SK-N-SH (cell line): ENCODE measurements around the gene LRRC51. TPM values are rescaled to one million over a fixed set of nuclear protein-coding genes. Genes with fewer than 3 reads are reported as not detected.

ENCODE experiments used
- CTCF ChIA-PET: fragments of 300-600, 350-600 bp; formaldehyde crosslinking; extraction: SDS; loops from one replicate; lab custom pipeline; 2021; lab: Yijun Ruan, JAX
- POLR2A ChIA-PET: fragments of 350-600 bp; sonication (Branson Sonifier 250); formaldehyde crosslinking; extraction: SDS; loops from one replicate; lab custom pipeline; 2020; ENCODE audit warnings: antibody characterized with exemption, inconsistent platforms; lab: Yijun Ruan, JAX
- DNase-seq: peaks from one replicate; pipeline ENCODE4 v3.0.0; 2012
- H2AFZ ChIP-seq: fragments of 200-600 bp; sonication (generic); 2 replicates; pipeline ENCODE4 v1.8.1; 2016; ENCODE audit warnings: antibody characterized with exemption, mild to moderate bottlenecking, low read depth
- H3F3A ChIP-seq: fragments of 200-600 bp; sonication (generic); replicated peaks from 2 replicates; pipeline ENCODE3; 2016; ENCODE audit warnings: antibody characterized with exemption, mild to moderate bottlenecking; ENCODE audit not compliant: insufficient read depth
- H3K27ac ChIP-seq, 2 experiments: fragments of 200-500 bp in 1 of 2; fragments of 200-600 bp in 1 of 2; sonication (Bioruptor generic) in 1 of 2; sonication (generic), shearing (Covaris generic) in 1 of 2; 2 replicates each; pipeline versions ENCODE4 v1.5.1 to v1.6.1; 2014 to 2016; ENCODE audit warnings: low read depth in 2 of 2, inconsistent platforms in 1 of 2, low read length in 1 of 2, mild to moderate bottlenecking in 1 of 2, mixed read lengths in 1 of 2
- H3K27me3 ChIP-seq: fragments of 200-600 bp; sonication (generic), shearing (Covaris generic); 2 replicates; pipeline ENCODE4 v1.6.1; 2016; ENCODE audit warnings: mixed run types; ENCODE audit not compliant: insufficient read depth
- H3K36me3 ChIP-seq, 2 experiments: fragments of 200-500 bp in 1 of 2; fragments of 200-600 bp in 1 of 2; sonication (Bioruptor generic) in 1 of 2; sonication (generic) in 1 of 2; replicated peaks in 1 of 2; 2 replicates each; pipeline versions ENCODE3 to v1.5.1; 2014 to 2016; ENCODE audit warnings: low read length in 1 of 2, mild to moderate bottlenecking in 1 of 2; ENCODE audit not compliant: insufficient read depth in 2 of 2, control insufficient read depth in 1 of 2
- H3K4me1 ChIP-seq, 2 experiments: fragments of 200-500 bp in 1 of 2; fragments of 200-600 bp in 1 of 2; sonication (Bioruptor generic) in 1 of 2; sonication (generic), shearing (Covaris generic) in 1 of 2; 2 replicates each; pipeline versions ENCODE4 v1.5.1 to v1.6.1; 2014 to 2016; ENCODE audit warnings: low read depth in 1 of 2, low read length in 1 of 2, mixed run types in 1 of 2; ENCODE audit not compliant: insufficient read depth in 2 of 2, control insufficient read depth in 1 of 2
- H3K4me2 ChIP-seq: fragments of 200-600 bp; sonication (generic), shearing (Covaris generic); 2 replicates; pipeline ENCODE4 v1.6.1; 2017; ENCODE audit warnings: mixed run types
- H3K4me3 ChIP-seq, 2 experiments: fragments of 200-500 bp in 1 of 2; fragments of 200-600 bp in 1 of 2; sonication (Bioruptor generic) in 1 of 2; sonication (generic), shearing (Covaris generic) in 1 of 2; 2 replicates each; pipeline versions ENCODE4 v1.5.1 to v1.8.1; 2014 to 2016; ENCODE audit warnings: low read depth in 2 of 2, inconsistent platforms in 1 of 2, low read length in 1 of 2, mild to moderate bottlenecking in 1 of 2, mixed read lengths in 1 of 2, moderate library complexity in 1 of 2
- H3K79me2 ChIP-seq: fragments of 200-600 bp; sonication (generic); 2 replicates; pipeline ENCODE4 v1.8.1; 2017; ENCODE audit warnings: mild to moderate bottlenecking; ENCODE audit not compliant: insufficient read depth
- H3K9ac ChIP-seq: fragments of 200-600 bp; sonication (generic); 2 replicates; pipeline ENCODE4 v1.6.1; 2017; ENCODE audit warnings: mixed run types
- H3K9me2 ChIP-seq: fragments of 200-600 bp; sonication (generic); 2 replicates; pipeline ENCODE4 v1.6.1; 2017; ENCODE audit warnings: mixed run types
- H3K9me3 ChIP-seq: fragments of 200-600 bp; sonication (generic); 2 replicates; pipeline ENCODE4 v1.6.1; 2017; ENCODE audit warnings: mixed run types, mild to moderate bottlenecking, moderate library complexity
- H4K20me1 ChIP-seq: fragments of 200-600 bp; sonication (generic); 2 replicates; pipeline ENCODE4 v1.6.1; 2017; ENCODE audit warnings: mild to moderate bottlenecking, mixed run types; ENCODE audit not compliant: insufficient read depth
- CHD2 ChIP-seq: fragments of 150-350 bp; IDR thresholded peaks from 2 replicates; pipeline ENCODE4 v1.6.1; 2018; ENCODE audit warnings: low read length; ENCODE audit not compliant: partially characterized antibody
- EP300 ChIP-seq, 2 experiments: IDR thresholded peaks; 2 replicates each; pipeline versions ENCODE4 v1.4.0 to v1.6.1; 2012; ENCODE audit warnings: borderline replicate concordance in 1 of 2, low read depth in 1 of 2, low read length in 1 of 2
- EZH2phosphoT487 ChIP-seq: fragments of 200-600 bp; sonication (generic); IDR thresholded peaks from 2 replicates; pipeline ENCODE4 v1.6.1; 2017; ENCODE audit warnings: low read depth, mixed run types, mild to moderate bottlenecking, antibody characterized with exemption, moderate library complexity, borderline replicate concordance
- FOXJ3 ChIP-seq: sonication (generic); formaldehyde crosslinking; IDR thresholded peaks from 2 replicates; pipeline ENCODE4 v1.5.1; 2020; ENCODE audit warnings: mild to moderate bottlenecking, missing genetic modification reagents
- GATA2 ChIP-seq: sonication (generic); formaldehyde crosslinking; IDR thresholded peaks from 2 replicates; pipeline ENCODE4 v1.5.0; 2020; ENCODE audit warnings: mild to moderate bottlenecking, missing genetic modification reagents
- MXI1 ChIP-seq: IDR thresholded peaks from 2 replicates; pipeline ENCODE4 v1.6.1; 2012; ENCODE audit warnings: mild to moderate bottlenecking, low read depth, low read length, improper control_type of control experiment
- NRF1 ChIP-seq: IDR thresholded peaks from 2 replicates; pipeline ENCODE4 v1.6.1; 2012; ENCODE audit warnings: low read depth, mild to moderate bottlenecking, low read length
- POLR2AphosphoS5 ChIP-seq: IDR thresholded peaks from 2 replicates; pipeline ENCODE4 v1.6.1; 2012; ENCODE audit warnings: low read depth, low read length
- RAD21 ChIP-seq: IDR thresholded peaks from 2 replicates; pipeline ENCODE4 v1.6.1; 2012; ENCODE audit warnings: mild to moderate bottlenecking, low read length
- RCOR1 ChIP-seq: fragments of 150-350 bp; IDR thresholded peaks from 2 replicates; pipeline ENCODE4 v1.6.1; 2017; ENCODE audit warnings: antibody characterized with exemption, low read length
- SIN3A ChIP-seq: IDR thresholded peaks from 2 replicates; pipeline ENCODE4 v1.6.1; 2012; ENCODE audit warnings: low read depth, mild to moderate bottlenecking, low read length, moderate library complexity, borderline replicate concordance
- TCF12 ChIP-seq: IDR thresholded peaks from 2 replicates; pipeline ENCODE4 v1.4.0; 2012
- YY1 ChIP-seq: IDR thresholded peaks from 2 replicates; pipeline ENCODE4 v1.4.0; 2012; ENCODE audit warnings: low read depth, mild to moderate bottlenecking
- WGBS: methylation state at CpG from one replicate; pipeline ENCODE4 v1.1.6; 2017; ENCODE audit warnings: low lambda C conversion rate; 5-methylcytosine and 5-hydroxymethylcytosine counted together
- polyA plus RNA-seq, 3 experiments: library from polyadenylated mRNA; depleted of rRNA; stranded (reverse); fragments of >200 nt; gene quantifications; 2 replicates each; pipeline ENCODE4 v1.2.3, GENCODE V29; 2012
- TF ChIP-seq, protein P1 (sequence below): IDR thresholded peaks from 2 replicates; pipeline ENCODE4 v1.4.0; 2012; ENCODE audit warnings: low read depth
- TF ChIP-seq, protein P2 (sequence below): IDR thresholded peaks from 2 replicates; pipeline ENCODE4 v1.4.0; 2012; ENCODE audit warnings: low read depth, borderline replicate concordance
- TF ChIP-seq, protein P3 (sequence below): fragments of 150-350 bp; IDR thresholded peaks from 2 replicates; pipeline ENCODE4 v1.6.1; 2016; ENCODE audit warnings: mild to moderate bottlenecking, low read depth, low read length
- TF ChIP-seq, protein P4 (sequence below): IDR thresholded peaks from 2 replicates; pipeline ENCODE4 v1.6.1; 2012; ENCODE audit warnings: mild to moderate bottlenecking, low read depth, low read length, moderate library complexity
- TF ChIP-seq, protein P5 (sequence below): fragments of 200-600 bp; sonication (generic); IDR thresholded peaks from 2 replicates; pipeline ENCODE4 v1.6.1; 2017; ENCODE audit warnings: antibody characterized with exemption, mild to moderate bottlenecking, moderate library complexity

Gene LRRC51
- polyA plus RNA-seq, 1 of the 3 experiments (the other 2 are of a cell fraction), result 7.3 TPM

DNA sequence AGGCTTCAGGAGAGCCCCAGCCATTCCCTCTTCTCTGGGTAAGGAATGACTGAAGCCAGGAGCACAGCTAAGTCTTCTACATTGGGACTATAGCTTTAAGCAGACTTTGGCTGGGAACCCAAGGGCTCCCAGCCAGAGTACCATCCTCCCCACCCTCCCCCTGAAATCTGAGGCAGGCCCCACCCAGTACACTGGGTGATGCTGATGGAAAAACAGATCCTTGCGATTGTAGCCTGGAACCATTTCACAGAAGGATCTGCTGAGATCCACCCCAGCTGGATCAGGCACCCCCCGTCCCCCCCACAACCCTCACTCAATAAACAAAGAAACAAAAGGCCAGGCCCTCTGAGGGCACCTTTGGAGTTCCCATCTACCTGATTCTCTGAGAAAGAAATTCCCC lies 42.2 kb upstream of the LRRC51 start (continued):
- TF ChIP-seq RAD21, result no peak
- no peak for TF ChIP-seq FOXJ3 (CRISPR knock-in tag)
- TF ChIP-seq, protein P1, sequence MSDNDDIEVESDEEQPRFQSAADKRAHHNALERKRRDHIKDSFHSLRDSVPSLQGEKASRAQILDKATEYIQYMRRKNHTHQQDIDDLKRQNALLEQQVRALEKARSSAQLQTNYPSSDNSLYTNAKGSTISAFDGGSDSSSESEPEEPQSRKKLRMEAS, result 0 out of 2 replicates have a peak, but pooled peaks have one; percentile 29
- TF ChIP-seq, protein P2, sequence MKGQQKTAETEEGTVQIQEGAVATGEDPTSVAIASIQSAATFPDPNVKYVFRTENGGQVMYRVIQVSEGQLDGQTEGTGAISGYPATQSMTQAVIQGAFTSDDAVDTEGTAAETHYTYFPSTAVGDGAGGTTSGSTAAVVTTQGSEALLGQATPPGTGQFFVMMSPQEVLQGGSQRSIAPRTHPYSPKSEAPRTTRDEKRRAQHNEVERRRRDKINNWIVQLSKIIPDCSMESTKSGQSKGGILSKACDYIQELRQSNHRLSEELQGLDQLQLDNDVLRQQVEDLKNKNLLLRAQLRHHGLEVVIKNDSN, result no peak
- TF ChIP-seq, protein P3, sequence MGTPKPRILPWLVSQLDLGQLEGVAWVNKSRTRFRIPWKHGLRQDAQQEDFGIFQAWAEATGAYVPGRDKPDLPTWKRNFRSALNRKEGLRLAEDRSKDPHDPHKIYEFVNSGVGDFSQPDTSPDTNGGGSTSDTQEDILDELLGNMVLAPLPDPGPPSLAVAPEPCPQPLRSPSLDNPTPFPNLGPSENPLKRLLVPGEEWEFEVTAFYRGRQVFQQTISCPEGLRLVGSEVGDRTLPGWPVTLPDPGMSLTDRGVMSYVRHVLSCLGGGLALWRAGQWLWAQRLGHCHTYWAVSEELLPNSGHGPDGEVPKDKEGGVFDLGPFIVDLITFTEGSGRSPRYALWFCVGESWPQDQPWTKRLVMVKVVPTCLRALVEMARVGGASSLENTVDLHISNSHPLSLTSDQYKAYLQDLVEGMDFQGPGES, result no peak
- TF ChIP-seq EZH2phosphoT487, result no peak
- TF ChIP-seq YY1, result no peak
- TF ChIP-seq, protein P4, sequence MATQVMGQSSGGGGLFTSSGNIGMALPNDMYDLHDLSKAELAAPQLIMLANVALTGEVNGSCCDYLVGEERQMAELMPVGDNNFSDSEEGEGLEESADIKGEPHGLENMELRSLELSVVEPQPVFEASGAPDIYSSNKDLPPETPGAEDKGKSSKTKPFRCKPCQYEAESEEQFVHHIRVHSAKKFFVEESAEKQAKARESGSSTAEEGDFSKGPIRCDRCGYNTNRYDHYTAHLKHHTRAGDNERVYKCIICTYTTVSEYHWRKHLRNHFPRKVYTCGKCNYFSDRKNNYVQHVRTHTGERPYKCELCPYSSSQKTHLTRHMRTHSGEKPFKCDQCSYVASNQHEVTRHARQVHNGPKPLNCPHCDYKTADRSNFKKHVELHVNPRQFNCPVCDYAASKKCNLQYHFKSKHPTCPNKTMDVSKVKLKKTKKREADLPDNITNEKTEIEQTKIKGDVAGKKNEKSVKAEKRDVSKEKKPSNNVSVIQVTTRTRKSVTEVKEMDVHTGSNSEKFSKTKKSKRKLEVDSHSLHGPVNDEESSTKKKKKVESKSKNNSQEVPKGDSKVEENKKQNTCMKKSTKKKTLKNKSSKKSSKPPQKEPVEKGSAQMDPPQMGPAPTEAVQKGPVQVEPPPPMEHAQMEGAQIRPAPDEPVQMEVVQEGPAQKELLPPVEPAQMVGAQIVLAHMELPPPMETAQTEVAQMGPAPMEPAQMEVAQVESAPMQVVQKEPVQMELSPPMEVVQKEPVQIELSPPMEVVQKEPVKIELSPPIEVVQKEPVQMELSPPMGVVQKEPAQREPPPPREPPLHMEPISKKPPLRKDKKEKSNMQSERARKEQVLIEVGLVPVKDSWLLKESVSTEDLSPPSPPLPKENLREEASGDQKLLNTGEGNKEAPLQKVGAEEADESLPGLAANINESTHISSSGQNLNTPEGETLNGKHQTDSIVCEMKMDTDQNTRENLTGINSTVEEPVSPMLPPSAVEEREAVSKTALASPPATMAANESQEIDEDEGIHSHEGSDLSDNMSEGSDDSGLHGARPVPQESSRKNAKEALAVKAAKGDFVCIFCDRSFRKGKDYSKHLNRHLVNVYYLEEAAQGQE, result no peak
- TF ChIP-seq SIN3A, result no peak

DNA sequence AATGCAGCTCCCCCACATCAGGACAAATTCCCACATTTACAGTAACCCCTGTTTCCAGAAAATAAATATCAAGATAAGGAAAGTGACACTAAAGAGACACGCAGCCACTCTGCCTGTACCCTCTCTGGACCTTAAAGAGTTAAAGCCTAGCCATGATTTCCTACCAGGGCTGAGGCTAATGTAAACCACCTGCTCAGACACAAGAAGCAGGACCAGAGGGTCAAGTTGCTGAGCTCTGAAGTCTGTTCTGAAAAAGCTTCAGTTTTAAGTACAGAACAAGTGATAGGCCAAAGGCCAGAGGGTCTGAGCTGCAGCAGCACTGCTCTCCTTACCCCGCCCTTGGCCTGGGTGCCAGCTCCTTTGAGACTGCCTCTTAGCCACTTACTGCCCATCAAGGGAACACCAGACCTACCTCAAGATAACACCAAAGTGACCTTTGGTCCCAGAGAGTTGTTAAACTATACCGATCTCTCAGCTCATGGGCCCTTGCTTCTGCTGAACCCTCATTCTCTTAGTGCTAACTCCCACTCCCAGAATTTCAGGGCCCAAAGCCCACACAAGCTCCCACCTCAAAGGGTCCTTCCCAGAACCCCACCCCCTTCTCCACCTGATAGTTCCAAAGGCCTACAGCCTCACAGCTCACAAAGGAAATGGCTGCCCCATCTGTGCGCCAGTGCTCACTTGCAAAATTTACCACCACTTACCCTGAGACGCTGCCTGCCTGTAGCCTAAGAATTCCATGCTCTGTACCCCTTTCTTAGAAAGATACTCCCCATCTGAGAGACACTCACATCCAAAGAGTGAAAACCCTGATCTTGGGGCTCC lies 41.4 kb upstream of the LRRC51 start:
- peak; percentile 54 for TF ChIP-seq CHD2
- TF ChIP-seq NRF1, result no peak
- TF ChIP-seq, protein P5, sequence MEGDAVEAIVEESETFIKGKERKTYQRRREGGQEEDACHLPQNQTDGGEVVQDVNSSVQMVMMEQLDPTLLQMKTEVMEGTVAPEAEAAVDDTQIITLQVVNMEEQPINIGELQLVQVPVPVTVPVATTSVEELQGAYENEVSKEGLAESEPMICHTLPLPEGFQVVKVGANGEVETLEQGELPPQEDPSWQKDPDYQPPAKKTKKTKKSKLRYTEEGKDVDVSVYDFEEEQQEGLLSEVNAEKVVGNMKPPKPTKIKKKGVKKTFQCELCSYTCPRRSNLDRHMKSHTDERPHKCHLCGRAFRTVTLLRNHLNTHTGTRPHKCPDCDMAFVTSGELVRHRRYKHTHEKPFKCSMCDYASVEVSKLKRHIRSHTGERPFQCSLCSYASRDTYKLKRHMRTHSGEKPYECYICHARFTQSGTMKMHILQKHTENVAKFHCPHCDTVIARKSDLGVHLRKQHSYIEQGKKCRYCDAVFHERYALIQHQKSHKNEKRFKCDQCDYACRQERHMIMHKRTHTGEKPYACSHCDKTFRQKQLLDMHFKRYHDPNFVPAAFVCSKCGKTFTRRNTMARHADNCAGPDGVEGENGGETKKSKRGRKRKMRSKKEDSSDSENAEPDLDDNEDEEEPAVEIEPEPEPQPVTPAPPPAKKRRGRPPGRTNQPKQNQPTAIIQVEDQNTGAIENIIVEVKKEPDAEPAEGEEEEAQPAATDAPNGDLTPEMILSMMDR, result no peak
- TF ChIP-seq SIN3A, result no peak
- TF ChIP-seq RCOR1, result peak; percentile 39; the same call in 1 of the 2 replicates
- TF ChIP-seq, protein P3, result no peak
- TF ChIP-seq GATA2 (CRISPR knock-in tag), result no peak
- 0 out of 2 replicates have a peak, but pooled peaks have one; percentile 3 for TF ChIP-seq RAD21
- TF ChIP-seq TCF12, result peak; percentile 84
- peak; percentile 33 for TF ChIP-seq MXI1
- TF ChIP-seq EP300 (IDR thresholded peaks at IDR 0.05; ENCODE audit: borderline replicate concordance in 1 of 2, low read depth in 1 of 2, low read length in 1 of 2), result peak in 1 of 2 experiments; percentile 40; a peak in 1 of 4 replicates
- peak; percentile 33; the same call in 1 of the 2 replicates for TF ChIP-seq POLR2AphosphoS5
- Histone ChIP-seq H3K27me3 (no peaks in the 10 kb centered on the region), H3K9me2 (no peaks in the 10 kb centered on the region), H2AFZ (no peak overlapping the region), H3K27ac (peak overlapping the region; percentile 97 to 99), H4K20me1 (peaks cover 26% of the 10 kb centered on the region), H3K9ac (peak overlapping the region; percentile 84), H3K36me3 (peaks cover 6 to 18% of the 10 kb centered on the region in 2 experiments), H3F3A (peaks cover 21% of the 10 kb centered on the region), H3K4me3 (peak overlapping the region; percentile 64 to 67), H3K79me2 (peaks cover 95% of the 10 kb centered on the region), H3K4me1 (peaks cover 18 to 43% of the 10 kb centered on the region in 2 experiments), H3K9me3 (no peaks in the 10 kb centered on the region), H3K4me2 (peak overlapping the region; percentile 91)
- DNase-seq, result peak; percentile 64
- CTCF ChIA-PET, result interaction anchor here (0.7 to 5.2 kb wide), 9 partner anchors 10 to 1667 kb away, joined by 3 to 30 read pairs (median 10); no protein-coding TSS in a partner anchor
- WGBS, result 30% methylated on average over 5 of the region's 5 CpGs
- POLR2A ChIA-PET, result interaction anchor here (1.0 to 4.0 kb wide), 8 partner anchors 9 to 372 kb away, joined by 3 to 21 read pairs (median 4); partner anchors contain the start of genes ANAPC15 and PHOX2A
